Stimulated activated CD4-positive, alpha-beta T cell treated with anti-CD3 and anti-CD28 coated beads, Interleukin-15, amount 100 ng/mL, for 24 hours (primary cell): ENCODE results near the gene ITIH3.

ENCODE experiments used
- DNase-seq: peaks from one replicate; pipeline ENCODE4 v3.0.0-alpha.2; 2020

ITIH3 gene

DNA sequence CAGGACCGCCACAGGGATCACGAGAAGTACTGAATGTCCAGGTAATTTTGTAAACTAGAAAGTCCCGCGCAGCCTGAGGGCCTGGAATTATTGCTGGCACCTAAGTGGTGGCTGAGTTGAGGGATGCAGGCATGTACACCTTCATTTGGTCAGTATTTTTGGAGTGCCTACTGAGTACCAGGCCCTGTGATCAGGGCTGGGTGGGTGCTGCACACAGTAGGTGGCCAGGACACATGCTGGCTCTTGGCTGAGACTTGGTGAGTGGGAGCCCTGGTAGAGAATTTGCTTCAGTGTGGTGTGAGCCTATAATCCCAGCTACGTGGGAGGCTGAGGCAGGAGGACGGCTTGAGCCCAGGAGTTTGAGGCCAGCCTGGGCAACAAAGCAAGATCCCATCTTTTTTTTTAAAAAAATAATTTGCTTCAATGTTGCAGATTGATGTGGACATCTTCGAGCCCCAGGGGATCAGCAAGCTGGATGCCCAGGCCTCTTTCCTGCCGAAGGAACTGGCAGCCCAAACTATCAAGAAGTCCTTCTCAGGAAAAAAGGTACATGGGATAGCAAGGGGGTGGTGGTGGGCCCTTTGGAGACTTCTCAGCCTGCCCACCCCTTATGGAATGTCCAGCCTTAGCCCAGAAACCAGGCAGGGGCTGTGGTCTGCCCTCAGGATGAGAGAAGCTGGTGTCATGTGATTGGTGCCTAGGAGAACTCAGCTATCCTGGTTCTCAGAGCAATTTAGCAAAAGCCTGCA lies 14.6 kb upstream of the ITIH3 start:
- DNase-seq = no peak

DNA sequence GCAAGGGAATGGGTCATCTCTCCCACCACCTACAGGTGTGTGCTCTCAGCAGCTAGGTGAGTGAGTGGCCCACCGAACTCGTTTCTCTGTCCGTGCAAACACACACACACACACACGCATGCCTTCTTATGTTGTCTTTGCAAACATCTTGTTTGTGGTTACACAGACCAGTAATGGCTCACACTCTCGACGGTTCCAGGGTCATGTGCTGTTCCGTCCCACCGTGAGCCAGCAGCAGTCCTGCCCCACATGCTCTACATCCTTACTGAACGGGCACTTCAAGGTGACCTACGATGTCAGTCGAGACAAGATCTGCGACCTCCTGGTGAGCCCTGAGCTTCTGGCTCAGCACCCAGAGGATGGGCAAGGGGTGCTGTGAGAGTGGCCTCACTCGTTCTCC lies 12.9 kb upstream of the ITIH3 start:
- no peak for DNase-seq

DNA sequence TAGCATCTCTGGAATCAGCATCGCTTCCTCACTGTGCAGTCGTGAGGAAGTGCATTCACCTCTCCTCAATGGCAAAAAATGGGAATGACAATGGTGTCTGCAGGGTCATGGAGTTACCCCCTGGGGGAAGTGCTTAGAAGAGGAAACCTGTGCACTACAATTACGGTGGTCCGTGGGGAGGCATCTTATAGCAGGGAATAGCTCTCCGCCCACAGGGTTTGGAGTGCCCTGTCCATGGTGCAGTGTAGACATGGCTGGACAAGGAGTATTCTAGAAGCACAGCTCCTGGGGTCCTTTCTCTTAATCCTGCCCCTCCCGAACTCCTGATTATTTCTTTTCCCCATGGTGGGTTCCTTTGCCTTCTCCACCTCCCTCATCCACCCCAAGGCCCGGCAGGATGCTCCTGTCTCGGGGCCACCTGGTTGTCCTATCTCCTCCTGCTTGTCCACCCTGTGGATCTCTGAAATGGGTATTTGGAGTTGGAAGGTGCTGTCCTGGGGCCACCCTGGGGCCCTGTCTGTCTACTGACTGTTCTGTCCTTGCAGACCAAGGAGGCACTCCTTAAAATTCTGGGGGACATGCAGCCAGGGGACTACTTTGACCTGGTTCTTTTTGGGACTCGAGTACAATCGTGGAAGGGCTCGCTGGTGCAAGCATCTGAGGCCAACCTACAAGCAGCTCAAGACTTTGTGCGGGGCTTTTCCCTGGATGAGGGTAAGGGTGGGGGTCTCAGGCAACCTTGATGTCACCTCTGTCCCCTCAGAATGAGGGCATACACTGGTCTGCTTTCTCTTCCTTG lies 12.0 kb upstream of the ITIH3 start:
- DNase-seq = no peak

DNA sequence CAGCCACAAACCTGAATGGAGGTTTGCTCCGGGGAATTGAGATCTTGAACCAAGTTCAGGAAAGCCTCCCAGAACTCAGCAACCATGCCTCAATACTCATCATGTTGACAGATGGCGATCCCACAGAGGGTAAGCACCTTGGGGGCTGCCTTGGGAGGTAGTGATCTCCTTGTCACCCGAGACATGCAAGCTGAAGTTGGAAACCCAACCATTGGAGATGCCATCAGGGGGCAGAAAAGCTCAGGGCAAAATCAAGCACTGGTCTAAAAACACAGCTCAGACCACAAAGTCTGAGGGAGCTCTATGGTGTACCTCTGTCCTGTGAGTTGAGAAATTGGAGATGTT lies 11.4 kb upstream of the ITIH3 start:
- no peak for DNase-seq

DNA sequence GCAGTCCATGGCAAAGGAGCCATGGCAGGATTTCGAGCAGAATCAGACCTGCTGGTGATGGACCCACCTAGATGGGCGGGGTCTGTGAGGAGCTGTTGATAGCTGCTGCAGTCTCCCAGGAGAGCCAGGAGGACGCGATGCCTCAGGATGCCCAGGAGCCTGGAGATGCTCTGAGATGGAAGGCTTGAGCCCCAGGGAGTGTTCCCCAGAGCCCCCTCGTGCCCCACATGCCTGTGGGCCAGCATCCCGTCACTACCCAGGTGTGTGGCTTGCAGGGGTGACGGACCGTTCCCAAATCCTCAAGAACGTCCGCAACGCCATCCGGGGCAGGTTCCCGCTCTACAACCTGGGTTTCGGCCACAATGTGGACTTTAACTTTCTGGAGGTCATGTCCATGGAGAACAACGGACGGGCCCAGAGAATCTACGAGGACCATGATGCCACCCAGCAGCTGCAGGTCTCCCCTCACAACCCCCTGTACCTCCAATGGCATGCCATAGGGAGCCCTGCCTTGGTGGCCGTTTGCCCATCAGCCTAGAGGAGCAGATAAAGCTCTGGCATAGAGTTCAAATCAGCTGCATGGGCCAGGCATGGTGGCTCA lies 10.5 kb upstream of the ITIH3 start:
- DNase-seq = no peak

DNA sequence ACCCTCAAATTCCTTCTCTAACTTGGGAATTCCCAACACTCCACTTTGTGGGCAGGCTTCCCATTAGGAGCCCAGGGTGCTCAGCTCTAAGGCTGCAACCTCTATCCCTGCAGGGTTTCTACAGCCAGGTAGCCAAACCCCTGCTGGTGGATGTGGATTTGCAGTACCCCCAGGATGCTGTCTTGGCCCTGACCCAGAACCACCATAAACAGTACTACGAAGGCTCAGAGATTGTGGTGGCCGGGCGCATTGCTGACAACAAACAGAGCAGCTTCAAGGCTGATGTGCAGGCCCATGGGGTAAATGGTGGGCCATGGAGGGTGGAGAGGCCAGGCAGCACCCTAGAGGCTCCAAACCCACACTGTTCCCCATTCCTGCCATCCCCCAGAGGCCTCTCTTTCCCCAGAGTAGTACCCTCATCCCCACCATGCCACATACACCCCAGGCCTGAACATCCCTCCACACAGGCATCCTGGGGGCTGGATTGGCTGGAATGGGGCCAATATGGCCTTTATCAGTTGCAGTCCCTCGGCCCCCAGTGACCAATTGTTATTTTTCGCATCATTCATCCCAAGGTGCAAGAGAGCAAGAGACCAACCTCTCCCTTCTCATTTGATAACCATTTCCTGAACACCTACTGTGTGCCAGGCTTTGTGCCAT lies 9.5 kb upstream of the ITIH3 start:
- no peak for DNase-seq

DNA sequence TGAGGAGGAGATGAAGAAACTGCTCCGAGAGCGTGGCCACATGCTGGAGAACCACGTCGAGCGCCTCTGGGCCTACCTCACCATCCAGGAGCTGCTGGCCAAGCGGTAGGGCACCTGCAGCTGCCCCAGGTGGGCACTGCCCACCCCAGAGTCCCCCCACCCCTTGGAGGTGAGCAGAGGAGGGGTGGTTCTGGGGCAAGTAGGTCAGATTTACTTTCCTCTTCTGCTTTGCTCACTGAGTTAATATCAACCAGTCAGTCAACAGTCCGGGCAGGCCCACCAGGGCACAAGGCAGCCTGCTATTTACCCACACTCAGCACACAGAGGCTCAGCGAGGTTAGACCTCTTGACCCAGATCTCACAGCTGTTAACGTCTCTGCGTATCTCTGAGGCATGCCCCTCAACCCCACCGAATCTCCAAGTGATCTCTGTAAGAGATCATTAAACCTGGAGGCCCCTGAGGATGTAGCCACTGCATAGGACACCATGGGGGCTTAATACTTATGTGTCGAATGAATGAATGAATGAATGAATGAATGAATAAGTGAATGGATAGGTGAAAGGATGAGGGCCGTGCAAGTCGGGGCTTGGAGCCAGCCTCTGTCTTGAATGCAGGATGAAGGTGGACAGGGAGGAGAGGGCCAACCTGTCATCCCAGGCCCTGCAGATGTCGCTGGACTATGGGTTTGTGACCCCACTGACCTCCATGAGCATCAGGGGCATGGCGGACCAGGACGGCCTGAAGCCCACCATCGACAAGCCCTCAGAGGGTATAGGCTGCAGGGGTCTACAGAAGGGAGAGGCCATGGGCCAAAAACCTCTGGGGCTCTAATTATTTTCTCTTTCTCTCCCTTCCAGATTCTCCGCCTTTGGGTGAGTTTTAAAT lies 8.0 kb upstream of the ITIH3 start:
- DNase-seq = no peak

DNA sequence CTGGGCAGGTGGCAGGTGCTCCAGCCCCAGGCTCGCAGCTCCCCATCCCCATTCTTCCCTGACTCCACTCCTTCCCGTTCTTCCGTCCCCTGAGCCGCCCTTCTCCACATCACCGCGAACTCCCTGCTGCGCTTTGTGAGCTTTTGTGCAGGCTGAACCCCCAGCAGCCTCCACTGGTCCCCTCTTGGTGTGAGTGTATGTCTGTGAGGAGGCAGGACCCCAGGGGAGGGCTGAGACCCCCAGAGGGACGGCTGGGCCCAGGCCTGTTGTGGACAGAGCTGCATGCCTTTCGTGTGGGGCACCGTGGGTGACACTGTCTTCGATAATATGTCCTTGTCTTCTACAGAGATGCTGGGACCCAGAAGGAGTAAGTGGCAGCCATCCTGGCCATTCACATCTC lies 7.3 kb upstream of the ITIH3 start:
- DNase-seq = no peak

DNA sequence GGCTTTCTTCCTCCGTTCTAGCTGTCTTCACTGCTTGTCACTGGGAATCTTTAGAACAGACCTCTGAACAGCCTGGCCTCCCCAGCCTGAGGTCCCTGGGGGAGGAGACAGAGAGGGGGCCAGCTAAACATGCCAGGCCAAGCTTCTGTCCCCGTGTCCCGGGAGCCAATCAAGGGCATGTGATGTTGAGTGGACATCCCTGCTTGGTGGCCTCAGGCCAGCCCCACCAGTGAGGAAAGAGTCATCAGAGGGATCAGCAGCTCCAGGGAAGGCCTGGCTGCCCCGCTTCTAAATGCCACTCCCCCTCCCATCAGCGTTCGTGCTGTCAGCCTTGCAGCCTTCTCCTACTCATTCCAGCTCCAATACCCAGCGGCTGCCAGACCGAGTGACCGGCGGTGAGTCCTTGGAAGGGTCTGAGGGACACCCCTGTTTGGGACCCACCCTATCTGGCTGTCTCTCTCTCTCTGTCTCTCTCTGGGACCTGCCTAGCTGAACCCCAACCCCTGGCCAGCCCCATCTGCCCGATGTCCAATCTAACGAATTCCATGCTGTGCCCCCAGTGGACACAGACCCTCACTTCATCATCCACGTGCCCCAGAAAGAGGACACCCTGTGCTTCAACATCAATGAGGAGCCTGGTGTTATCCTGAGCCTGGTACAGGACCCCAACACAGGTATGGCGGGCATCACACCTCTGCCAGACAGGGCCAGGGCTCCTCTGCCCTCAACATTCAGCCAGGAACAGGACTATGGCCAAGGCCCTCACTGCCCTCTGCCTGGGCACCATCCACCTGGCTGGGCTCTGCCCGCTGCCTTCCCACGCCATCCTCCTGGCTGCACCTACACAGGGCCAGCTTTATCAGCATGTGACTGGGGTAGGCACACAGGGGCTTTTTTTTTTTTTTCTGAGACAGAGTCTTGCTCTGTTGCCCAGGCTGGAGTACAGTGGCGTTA lies 6.6 kb upstream of the ITIH3 start:
- no peak for DNase-seq

DNA sequence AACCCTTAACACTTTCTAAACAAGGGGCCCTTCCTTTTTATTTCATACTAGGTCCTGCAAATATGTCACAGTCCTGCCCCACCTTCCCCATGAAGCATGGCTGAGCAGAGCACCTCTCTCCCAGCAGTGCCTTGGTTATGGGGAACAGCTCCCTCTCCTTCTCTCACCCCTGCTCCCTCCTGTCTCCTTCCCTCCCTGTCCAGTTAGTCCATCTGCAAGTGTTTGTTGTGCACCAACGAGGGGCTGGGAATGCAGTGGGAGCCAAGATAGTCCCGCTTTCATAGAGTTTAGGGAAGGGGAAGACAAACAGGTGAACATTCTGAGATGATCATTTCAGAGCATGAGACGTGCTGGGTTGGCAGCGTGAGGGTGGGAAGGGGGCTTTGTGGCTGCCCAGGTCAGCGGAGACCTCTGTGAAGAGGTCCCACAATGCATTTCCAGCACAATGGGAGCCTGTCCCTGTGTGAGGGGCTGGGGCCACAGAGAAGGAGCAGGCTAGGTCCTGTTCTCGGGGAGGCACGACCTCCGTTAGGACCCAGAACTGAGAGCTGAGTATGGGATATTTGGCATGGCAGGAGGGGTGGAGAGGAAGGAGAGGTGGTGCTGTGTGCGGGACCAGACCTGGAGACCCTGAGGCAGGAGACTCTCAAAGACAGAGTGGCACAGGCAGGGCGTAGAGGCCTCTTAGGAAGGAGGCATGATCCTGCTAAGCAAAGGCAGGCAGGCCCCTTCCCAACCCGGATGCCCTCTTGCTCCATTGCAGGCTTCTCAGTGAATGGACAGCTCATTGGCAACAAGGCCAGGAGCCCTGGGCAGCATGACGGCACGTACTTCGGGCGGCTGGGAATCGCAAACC lies 5.5 kb upstream of the ITIH3 start:
- DNase-seq = no peak

DNA sequence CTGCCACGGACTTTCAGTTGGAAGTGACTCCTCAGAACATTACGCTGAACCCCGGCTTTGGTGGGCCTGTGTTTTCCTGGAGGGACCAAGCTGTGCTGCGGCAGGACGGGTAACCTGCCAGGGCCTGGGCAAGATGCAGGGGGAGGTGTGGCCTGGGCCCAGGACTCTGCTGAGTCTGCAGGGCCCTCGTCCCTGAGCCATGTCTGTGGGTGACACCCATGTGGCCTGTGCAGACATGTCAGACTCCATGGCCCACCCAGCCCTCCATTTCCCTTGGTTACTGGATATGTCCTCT lies 4.9 kb upstream of the ITIH3 start:
- DNase-seq = no peak

DNA sequence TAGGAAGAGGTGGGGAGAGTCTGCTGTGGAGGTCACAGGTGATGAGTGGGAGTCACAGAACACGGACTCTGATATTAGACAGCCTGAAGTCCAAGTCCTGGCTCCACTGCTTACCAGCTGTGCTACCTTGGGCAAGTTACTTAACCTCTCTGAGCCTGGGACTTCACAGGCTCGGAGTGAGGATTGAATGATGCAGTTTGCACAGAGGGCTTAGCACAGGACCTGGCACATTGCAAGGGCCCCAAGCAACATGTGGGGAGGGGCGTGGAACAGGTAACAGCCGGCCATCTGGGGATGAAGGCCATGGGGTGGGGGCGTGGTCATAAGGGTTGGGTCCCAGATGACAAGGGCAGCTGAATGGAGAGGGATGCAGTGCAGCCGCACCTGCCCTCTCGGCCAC lies 4.3 kb upstream of the ITIH3 start:
- DNase-seq = no peak

DNA sequence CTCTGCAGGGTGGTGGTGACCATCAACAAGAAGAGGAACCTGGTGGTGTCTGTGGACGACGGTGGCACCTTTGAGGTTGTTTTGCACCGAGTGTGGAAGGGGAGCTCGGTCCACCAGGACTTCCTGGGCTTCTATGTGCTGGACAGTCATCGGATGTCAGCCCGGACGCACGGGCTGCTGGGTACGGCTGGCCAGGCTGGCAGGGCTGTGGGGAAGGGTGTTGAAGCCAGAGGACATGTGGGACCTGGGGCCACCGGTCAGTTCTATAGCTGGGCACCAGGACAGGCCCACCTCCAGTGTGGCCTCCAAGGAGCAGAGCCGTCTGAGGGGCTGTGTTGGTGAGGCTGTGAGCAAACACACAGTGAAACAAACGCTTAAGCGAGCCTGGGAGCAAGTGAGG lies 3.9 kb upstream of the ITIH3 start:
- no peak for DNase-seq

DNA sequence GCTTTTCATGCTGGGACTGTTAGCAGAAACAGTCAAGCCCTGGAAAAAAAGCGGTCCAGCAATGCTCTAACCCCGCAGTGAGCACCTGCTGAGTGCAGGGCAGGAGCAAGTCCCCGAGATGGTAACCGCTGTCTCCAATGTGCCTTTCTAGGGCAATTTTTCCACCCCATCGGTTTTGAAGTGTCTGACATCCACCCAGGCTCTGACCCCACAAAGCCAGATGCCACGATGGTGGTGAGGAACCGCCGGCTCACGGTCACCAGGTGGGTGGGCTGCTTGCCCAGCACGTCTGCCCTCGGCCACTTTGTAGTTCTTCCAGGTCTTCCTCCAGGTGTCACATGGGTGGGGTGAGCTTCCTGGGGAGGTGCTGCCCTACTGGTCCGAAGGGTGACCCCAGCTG lies 3.2 kb upstream of the ITIH3 start:
- no peak for DNase-seq

DNA sequence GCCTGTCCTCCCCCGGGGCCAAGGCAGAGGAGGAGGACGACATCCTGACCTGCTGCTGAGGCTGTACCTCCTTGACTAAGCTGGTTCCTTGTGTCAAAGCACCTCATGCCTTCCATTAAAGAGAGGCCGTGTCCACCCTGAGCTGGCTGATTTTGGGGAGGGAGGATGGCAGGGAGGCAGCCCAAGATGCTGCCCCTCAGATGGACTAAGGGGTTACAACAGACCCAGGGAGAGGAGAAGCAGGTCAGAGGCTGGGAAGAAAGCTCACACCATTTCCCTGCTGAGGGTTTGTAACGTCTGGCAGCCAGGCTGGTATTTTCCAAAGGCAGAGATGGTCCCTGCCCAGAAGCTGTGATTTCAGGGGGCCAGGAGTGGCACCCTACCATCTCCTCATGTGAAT lies 2.7 kb upstream of the ITIH3 start:
- no peak for DNase-seq

DNA sequence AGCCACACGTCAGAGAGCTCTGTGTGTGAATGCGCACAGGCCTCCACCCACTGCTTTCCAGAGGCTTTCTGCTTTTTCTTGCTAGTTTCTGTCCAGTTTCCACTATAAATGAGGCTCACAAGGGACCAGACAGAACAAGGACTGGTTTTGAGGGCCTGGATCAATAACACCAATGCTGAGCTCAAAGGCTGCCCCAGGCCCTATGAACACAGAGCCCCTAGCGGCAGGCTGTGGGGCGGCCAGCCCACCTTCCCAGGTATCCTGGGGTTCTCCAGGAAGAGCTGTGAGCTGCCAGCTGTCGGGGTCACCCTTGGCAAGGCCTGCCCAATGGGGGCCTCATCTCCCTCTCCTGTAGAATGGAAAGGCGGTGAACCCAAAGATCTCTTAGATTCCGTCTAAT lies 2.2 kb upstream of the ITIH3 start:
- no peak for DNase-seq

DNA sequence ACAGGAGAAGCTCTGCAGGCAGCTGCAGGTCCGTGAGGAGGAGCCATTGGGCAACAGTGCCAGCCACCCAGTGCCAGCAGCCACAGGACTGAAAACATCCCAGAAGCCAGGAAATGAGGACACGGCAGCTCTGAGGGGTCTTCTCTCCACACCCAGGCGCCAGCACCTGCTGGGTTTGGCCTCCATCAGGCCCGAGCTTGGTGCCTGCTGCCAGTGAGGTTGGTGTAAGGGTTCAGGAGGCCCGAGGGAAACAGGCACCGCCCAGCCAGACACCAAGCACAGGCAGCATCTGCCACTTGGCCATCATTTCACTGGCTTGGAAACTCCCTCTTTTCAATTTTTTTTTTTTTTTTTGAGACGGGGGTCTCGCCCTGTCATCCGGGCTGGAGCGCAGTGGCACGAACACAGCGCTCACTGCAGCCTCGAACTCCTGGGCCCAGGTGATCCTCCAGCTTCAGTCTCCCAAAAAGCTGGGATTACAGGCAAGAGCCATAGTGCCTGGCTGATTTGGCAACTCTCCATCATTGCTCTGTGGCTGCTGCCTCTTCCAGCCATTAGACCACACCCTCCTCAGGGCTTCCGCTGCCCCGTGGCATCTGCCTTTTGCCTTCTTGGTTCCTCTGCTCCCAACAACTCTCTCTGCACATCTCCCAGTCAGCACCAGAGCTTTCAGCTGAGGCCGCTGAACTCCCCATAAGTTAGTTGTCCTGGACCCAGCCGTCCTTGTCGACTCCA lies 1.5 kb upstream of the ITIH3 start:
- no peak for DNase-seq

DNA sequence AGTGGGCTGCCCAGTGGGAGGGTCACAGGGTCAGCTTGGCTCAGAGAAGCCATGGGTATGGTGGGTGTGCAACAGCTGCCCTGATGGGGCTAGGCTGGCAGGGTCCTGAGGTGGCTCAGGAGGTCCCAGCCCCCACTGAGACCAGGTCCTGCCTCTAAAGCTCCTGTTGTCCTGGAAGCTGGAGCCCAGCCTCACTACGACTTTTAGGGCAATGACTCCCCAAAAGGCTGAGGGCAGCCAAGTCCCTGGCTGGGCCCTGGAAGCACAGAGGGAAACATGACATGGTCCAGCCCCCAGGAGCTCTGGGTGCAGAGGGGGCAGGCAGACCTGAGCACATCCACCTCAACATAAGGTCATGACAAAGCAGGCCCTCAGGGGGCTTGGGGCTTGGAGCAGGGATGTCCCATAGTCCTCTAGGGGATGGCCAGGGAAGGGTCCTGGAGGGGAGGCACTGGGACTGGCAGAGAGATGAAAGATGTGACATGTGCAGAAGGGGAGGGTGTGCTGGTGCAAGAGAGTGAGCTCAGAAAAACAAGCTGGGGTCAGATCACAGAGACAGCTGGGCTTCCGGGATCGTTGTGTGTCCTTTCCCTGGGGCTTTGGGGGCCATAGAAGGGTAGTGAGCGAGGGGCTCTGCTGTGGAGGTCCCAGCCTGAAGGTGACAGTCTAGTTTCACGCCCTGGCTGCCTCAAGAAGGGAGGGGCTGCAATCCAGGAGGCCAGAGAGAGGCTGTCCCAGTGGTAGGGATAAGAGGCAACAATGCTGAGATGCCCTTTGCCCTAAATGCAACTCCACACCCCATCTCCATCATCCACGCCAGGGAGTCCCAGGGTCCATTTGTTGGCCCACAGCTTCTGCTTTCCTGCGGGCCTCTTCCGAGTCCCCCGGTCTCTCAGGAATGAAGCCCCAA lies 639 bp upstream of the ITIH3 start:
- DNase-seq = no peak
